ENCODE results near the gene MOB1B. TPM values are rescaled to one million over a fixed set of nuclear protein-coding genes. Genes with fewer than 3 reads are reported as not detected.

The MOB1B gene
- total and polyA plus RNA-seq, 2 experiments from 2014 or later = 5.3 to 23.5 TPM

DNA sequence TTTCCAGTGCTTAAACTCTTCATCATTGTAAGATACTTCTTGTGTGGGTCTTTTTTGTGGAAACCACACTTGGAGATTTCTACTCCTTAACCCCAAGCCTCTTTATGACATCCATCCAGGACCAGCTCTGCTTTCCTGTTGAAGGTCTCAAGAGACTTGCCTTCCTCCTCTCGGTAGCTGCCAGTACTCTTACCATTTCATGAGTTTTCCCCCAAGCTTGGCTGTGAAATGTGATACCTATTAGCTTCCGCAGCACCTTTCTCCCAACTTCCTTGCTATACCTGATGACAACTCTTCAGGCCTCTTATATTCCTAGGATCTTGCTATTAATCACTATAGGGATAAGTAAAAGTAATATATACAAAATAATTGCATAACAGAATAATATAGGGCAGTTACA lies 89.4 kb downstream of the MOB1B start:
- 91% methylated on average over 2 of the region's 2 CpGs for WGBS (ENCODE audit: low lambda C conversion rate, missing lambda C conversion rate)
- no peak overlapping the region for H3K27ac ChIP-seq
- TF ChIP-seq, protein P1, sequence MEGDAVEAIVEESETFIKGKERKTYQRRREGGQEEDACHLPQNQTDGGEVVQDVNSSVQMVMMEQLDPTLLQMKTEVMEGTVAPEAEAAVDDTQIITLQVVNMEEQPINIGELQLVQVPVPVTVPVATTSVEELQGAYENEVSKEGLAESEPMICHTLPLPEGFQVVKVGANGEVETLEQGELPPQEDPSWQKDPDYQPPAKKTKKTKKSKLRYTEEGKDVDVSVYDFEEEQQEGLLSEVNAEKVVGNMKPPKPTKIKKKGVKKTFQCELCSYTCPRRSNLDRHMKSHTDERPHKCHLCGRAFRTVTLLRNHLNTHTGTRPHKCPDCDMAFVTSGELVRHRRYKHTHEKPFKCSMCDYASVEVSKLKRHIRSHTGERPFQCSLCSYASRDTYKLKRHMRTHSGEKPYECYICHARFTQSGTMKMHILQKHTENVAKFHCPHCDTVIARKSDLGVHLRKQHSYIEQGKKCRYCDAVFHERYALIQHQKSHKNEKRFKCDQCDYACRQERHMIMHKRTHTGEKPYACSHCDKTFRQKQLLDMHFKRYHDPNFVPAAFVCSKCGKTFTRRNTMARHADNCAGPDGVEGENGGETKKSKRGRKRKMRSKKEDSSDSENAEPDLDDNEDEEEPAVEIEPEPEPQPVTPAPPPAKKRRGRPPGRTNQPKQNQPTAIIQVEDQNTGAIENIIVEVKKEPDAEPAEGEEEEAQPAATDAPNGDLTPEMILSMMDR (IDR thresholded peaks at IDR 0.05; ENCODE audit: poor library complexity) = no peak
- TF ChIP-seq EZH2 (IDR thresholded peaks at IDR 0.05; ENCODE audit: borderline replicate concordance) (no peak), EZH2phosphoT487 (IDR thresholded peaks at IDR 0.05; ENCODE audit: low read depth, severe bottlenecking, unreplicated experiment) (no peak)

DNA sequence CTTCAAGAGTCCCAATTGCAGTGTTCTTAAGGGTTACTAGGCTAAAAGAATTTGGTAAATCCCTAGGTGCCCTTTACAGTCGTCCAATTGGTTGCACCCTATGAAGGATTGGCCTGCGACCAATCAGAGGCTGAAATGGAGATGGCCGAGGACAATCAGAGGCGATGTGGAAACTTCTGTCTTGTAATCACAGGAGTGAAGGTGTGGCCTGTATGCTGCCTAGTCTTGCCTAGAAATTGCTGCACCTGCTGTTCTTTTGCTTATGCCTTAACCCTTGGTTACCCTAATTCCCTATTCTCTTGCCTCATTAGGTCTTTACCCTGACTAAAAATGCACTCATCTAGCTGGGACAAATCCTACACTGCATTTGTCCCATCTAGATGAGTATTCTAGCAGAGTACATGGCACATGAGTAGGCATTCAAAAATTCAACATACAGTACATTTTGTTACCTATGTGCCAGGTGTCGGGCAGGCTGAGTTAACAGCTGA lies 90.3 kb downstream of the MOB1B start:
- Histone ChIP-seq H3K4me1 (ENCODE audit: insufficient read depth) (no peaks in the 10 kb centered on the region), H3K9me3 (ENCODE audit: low read depth) (no peaks in the 10 kb centered on the region), H3K9me2 (replicated peaks; ENCODE audit: insufficient read depth) (no peaks in the 10 kb centered on the region), H3K36me3 (replicated peaks; ENCODE audit: insufficient read depth, low read depth) (no peaks in the 10 kb centered on the region), H3K4me3 (no peak overlapping the region), H3K27me3 (no peaks in the 10 kb centered on the region), H2AFZ (peak overlapping the region; percentile 89), H3K27ac (peak overlapping the region; percentile 94), H3K79me2 (peaks cover 36% of the 10 kb centered on the region), H4K20me1 (ENCODE audit: insufficient read depth, poor library complexity, severe bottlenecking) (no peaks in the 10 kb centered on the region), H3K4me2 (peak overlapping the region; percentile 72)
- peak; percentile 16 for DNase-seq (ENCODE audit: low spot score)
- TF ChIP-seq EZH2 (IDR thresholded peaks at IDR 0.05; ENCODE audit: borderline replicate concordance) (no peak), EZH2phosphoT487 (IDR thresholded peaks at IDR 0.05; ENCODE audit: low read depth, severe bottlenecking, unreplicated experiment) (no peak)
- TF ChIP-seq, protein P1 (IDR thresholded peaks at IDR 0.05; ENCODE audit: poor library complexity) = no peak
- 92% methylated on average over 5 of the region's 5 CpGs for WGBS (ENCODE audit: low lambda C conversion rate, missing lambda C conversion rate)

More for the DNA sequence above, 89.4 kb downstream of the MOB1B start:
- Histone ChIP-seq H3K4me1 (ENCODE audit: insufficient read depth) (no peaks in the 10 kb centered on the region), H3K27me3 (no peaks in the 10 kb centered on the region), H2AFZ (no peak overlapping the region), H3K36me3 (replicated peaks; ENCODE audit: insufficient read depth, low read depth) (no peaks in the 10 kb centered on the region), H3K4me2 (no peak overlapping the region), H3K79me2 (peaks cover 27% of the 10 kb centered on the region), H3K9me2 (replicated peaks; ENCODE audit: insufficient read depth) (no peaks in the 10 kb centered on the region), H4K20me1 (ENCODE audit: insufficient read depth, poor library complexity, severe bottlenecking) (no peaks in the 10 kb centered on the region), H3K9me3 (ENCODE audit: low read depth) (no peaks in the 10 kb centered on the region), H3K4me3 (no peak overlapping the region)
- no peak for DNase-seq (ENCODE audit: low spot score)

DNA sequence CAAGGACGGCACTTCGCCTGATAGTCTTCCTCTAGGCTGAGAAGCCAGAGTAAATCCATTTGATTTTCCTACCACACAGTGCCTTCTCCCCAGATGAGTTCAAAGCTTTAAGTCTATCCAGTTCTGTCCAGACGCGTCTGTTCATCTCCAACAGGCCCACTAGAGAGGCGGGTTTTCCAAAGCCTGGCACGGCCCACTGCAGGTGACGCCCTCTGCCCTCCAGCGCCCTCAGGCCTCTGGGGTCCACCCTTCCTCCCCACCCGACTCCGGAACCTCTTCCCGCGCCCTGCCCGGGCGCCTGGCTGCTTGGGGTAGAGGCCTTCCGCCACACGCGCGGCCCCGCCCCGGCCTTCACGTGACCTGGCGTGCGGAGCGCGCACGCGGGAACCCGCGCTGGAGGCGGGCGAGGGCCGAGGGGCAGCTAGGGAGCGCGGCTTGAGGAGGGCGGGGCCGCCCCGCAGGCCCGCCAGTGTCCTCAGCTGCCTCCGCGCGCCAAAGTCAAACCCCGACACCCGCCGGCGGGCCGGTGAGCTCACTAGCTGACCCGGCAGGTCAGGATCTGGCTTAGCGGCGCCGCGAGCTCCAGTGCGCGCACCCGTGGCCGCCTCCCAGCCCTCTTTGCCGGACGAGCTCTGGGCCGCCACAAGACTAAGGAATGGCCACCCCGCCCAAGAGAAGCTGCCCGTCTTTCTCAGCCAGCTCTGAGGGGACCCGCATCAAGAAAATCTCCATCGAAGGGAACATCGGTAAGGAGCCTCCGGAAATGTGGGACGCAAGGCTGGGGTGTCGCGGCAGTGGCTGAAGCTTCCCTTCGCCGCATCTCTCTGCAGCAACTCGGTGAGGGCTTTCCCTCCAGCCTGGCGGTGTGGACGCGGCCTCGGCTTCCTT lies 91.3 kb downstream of the MOB1B start, which contains the start of gene DCK:
Gene DCK, plus strand, starts transcription at position 469 of the 888 bp plus-strand sequence. Its CDS starts 187 bp downstream, at position 656.
- peak within 1 kb of the TSS; percentile 89 for H2AFZ ChIP-seq
- no peak for TF ChIP-seq EZH2phosphoT487 (IDR thresholded peaks at IDR 0.05; ENCODE audit: low read depth, severe bottlenecking, unreplicated experiment)
- TF ChIP-seq, protein P1 (IDR thresholded peaks at IDR 0.05; ENCODE audit: poor library complexity) = no peak
- TF ChIP-seq EZH2 (IDR thresholded peaks at IDR 0.05; ENCODE audit: borderline replicate concordance) = no peak

More for the DNA sequence above, 91.3 kb downstream of the MOB1B start, which contains the start of gene DCK:
- H3K9me3 ChIP-seq (ENCODE audit: low read depth) = no peaks in the 10 kb centered on the region
- 1% methylated on average over 74 of the region's 74 CpGs for WGBS (ENCODE audit: low lambda C conversion rate, missing lambda C conversion rate)
- no peaks in the 10 kb centered on the region for H3K4me1 ChIP-seq (ENCODE audit: insufficient read depth)
- H3K9me2 ChIP-seq (replicated peaks; ENCODE audit: insufficient read depth) = no peaks in the 10 kb centered on the region
- H3K36me3 ChIP-seq (replicated peaks; ENCODE audit: insufficient read depth, low read depth) = no peaks in the 10 kb centered on the region
- no peaks in the 10 kb centered on the region for H4K20me1 ChIP-seq (ENCODE audit: insufficient read depth, poor library complexity, severe bottlenecking)
- H3K4me2 ChIP-seq = peak within 1 kb of the TSS; percentile 72
- no peaks in the 10 kb centered on the region for H3K27me3 ChIP-seq
- peaks cover 45% of the 10 kb centered on the region for H3K79me2 ChIP-seq
- peak; percentile 95 for DNase-seq (ENCODE audit: low spot score)
- H3K4me3 ChIP-seq = peak within 1 kb of the TSS; percentile 78
- H3K27ac ChIP-seq = peak within 1 kb of the TSS; percentile 94

Measured in hepatocyte (in vitro differentiated cells).